HEK293 (cell line): ENCODE results near the gene TMPRSS5.

Experiments used
- CTCF ChIA-PET: fragments of 350-600 bp; formaldehyde crosslinking; extraction: SDS; loops from one replicate; lab custom pipeline; 2021; ENCODE audit warnings: antibody characterized with exemption; lab: Yijun Ruan, JAX
- POLR2A ChIA-PET: fragments of 300-600 bp; formaldehyde crosslinking; extraction: SDS; loops from one replicate; lab custom pipeline; 2020; ENCODE audit warnings: antibody characterized with exemption, inconsistent platforms; lab: Yijun Ruan, JAX
- H3K27ac ChIP-seq: fragments of 200-500 bp; sonication (Bioruptor generic); 2 replicates; pipeline ENCODE4 v1.5.1; 2014; ENCODE audit warnings: low read depth, low read length, control low read depth, inconsistent platforms; ENCODE audit errors: extremely low read depth
- H3K36me3 ChIP-seq, 2 experiments: fragments of 200-500 bp in 1 of 2; sonication (Bioruptor generic) in 1 of 2; 1 replicate in 1 of 2; 2 replicates in 1 of 2; pipeline ENCODE4 v1.5.1; 2014 to 2017; ENCODE audit warnings: inconsistent platforms in 2 of 2, low read length in 2 of 2; ENCODE audit not compliant: control insufficient read depth in 2 of 2, insufficient read depth in 1 of 2
- H3K4me1 ChIP-seq: fragments of 200-500 bp; sonication (Bioruptor generic); 2 replicates; pipeline ENCODE4 v1.5.1; 2014; ENCODE audit warnings: mild to moderate bottlenecking, low read length, inconsistent platforms; ENCODE audit not compliant: control insufficient read depth, insufficient read depth
- H3K4me3 ChIP-seq: 2 replicates; pipeline ENCODE4 v1.5.1; 2011; ENCODE audit warnings: low read depth, mild to moderate bottlenecking, control low read depth, low read length, moderate library complexity
- H3K9me3 ChIP-seq: fragments of 200-500 bp; sonication (Bioruptor generic); 2 replicates; pipeline ENCODE4 v1.5.1; 2014; ENCODE audit warnings: low read depth, low read length, inconsistent platforms; ENCODE audit not compliant: control insufficient read depth, insufficient read depth
- GFI1B ChIP-seq: fragments of 450-650 bp; formaldehyde crosslinking; IDR thresholded peaks from 2 replicates; pipeline ENCODE4 v1.5.1; 2016; ENCODE audit warnings: missing biosample characterization, missing genetic modification characterization
- HOXC10 ChIP-seq: sonication (generic); formaldehyde crosslinking; IDR thresholded peaks from 2 replicates; pipeline ENCODE4 v1.8.1; 2023; ENCODE audit warnings: mild to moderate bottlenecking, missing genetic modification reagents
- HOXD13 ChIP-seq: sonication (generic); formaldehyde crosslinking; IDR thresholded peaks from 2 replicates; pipeline ENCODE4 v1.8.0; 2022; ENCODE audit warnings: missing genetic modification reagents, borderline replicate concordance
- OVOL3 ChIP-seq: fragments of 450-650 bp; formaldehyde crosslinking; IDR thresholded peaks from 2 replicates; pipeline ENCODE4 v1.5.1; 2016; ENCODE audit warnings: missing biosample characterization, missing genetic modification characterization
- PRDM1 ChIP-seq: fragments of 450-650 bp; formaldehyde crosslinking; IDR thresholded peaks from 2 replicates; pipeline ENCODE4; 2016; ENCODE audit warnings: missing biosample characterization, missing genetic modification characterization
- SCRT2 ChIP-seq: fragments of 450-650 bp; formaldehyde crosslinking; IDR thresholded peaks from 2 replicates; pipeline ENCODE4 v1.5.1; 2016; ENCODE audit warnings: missing biosample characterization, missing genetic modification characterization
- TCF7L2 ChIP-seq: IDR thresholded peaks from 2 replicates; pipeline ENCODE4 v1.6.1; 2011; ENCODE audit warnings: low read depth, mild to moderate bottlenecking, inconsistent platforms, low read length, moderate library complexity, borderline replicate concordance
- ZNF138 ChIP-seq: fragments of 450-650 bp; formaldehyde crosslinking; IDR thresholded peaks from 2 replicates; pipeline ENCODE4 v1.5.1; 2016; ENCODE audit warnings: missing biosample characterization, missing genetic modification characterization, borderline replicate concordance
- ZNF140 ChIP-seq: fragments of 450-650 bp; formaldehyde crosslinking; IDR thresholded peaks from 2 replicates; pipeline ENCODE4 v1.5.1; 2016; ENCODE audit warnings: missing biosample characterization, missing genetic modification characterization
- ZNF19 ChIP-seq: fragments of 450-650 bp; formaldehyde crosslinking; IDR thresholded peaks from 2 replicates; pipeline ENCODE4; 2016; ENCODE audit warnings: missing biosample characterization, missing genetic modification characterization, low read depth
- ZNF248 ChIP-seq: fragments of 450-650 bp; formaldehyde crosslinking; IDR thresholded peaks from 2 replicates; pipeline ENCODE4 v1.5.1; 2017; ENCODE audit warnings: missing biosample characterization, missing genetic modification characterization
- ZNF335 ChIP-seq: fragments of 450-650 bp; formaldehyde crosslinking; conservative IDR thresholded peaks from 2 replicates; pipeline ENCODE4 v1.5.1; 2016; ENCODE audit warnings: missing biosample characterization, missing genetic modification characterization
- ZNF558 ChIP-seq: fragments of 450-650 bp; formaldehyde crosslinking; IDR thresholded peaks from 2 replicates; pipeline ENCODE4 v1.5.1; 2016; ENCODE audit warnings: missing biosample characterization, missing genetic modification characterization
- ZNF654 ChIP-seq: fragments of 450-650 bp; formaldehyde crosslinking; IDR thresholded peaks from 2 replicates; pipeline ENCODE4 v1.5.1; 2016; ENCODE audit warnings: low read depth, missing biosample characterization, missing genetic modification characterization
- ZNF660 ChIP-seq: fragments of 450-650 bp; IDR thresholded peaks from 2 replicates; pipeline ENCODE4 v1.5.1; 2018; ENCODE audit warnings: missing biosample characterization, mild to moderate bottlenecking, missing genetic modification characterization
- ZSCAN23 ChIP-seq: fragments of 450-650 bp; formaldehyde crosslinking; IDR thresholded peaks from 2 replicates; pipeline ENCODE4 v1.5.1; 2016; ENCODE audit warnings: missing biosample characterization, missing genetic modification characterization
- TF ChIP-seq, protein P1 (sequence below): fragments of 450-650 bp; formaldehyde crosslinking; IDR thresholded peaks from 2 replicates; pipeline ENCODE4 v1.5.1; 2017; ENCODE audit warnings: missing biosample characterization, missing genetic modification characterization
- TF ChIP-seq, protein P2 (sequence below): fragments of 450-650 bp; formaldehyde crosslinking; IDR thresholded peaks from 2 replicates; pipeline ENCODE4 v1.5.1; 2016; ENCODE audit warnings: missing biosample characterization, missing genetic modification characterization
- TF ChIP-seq, protein P3 (sequence below): fragments of 450-650 bp; formaldehyde crosslinking; IDR thresholded peaks from 2 replicates; pipeline ENCODE4 v1.5.1; 2016; ENCODE audit warnings: missing biosample characterization, missing genetic modification characterization
- TF ChIP-seq, protein P4 (sequence below): fragments of 450-650 bp; formaldehyde crosslinking; IDR thresholded peaks from 2 replicates; pipeline ENCODE4 v1.5.1; 2017; ENCODE audit warnings: missing biosample characterization, mild to moderate bottlenecking, missing genetic modification characterization, moderate library complexity

TMPRSS5 gene

DNA sequence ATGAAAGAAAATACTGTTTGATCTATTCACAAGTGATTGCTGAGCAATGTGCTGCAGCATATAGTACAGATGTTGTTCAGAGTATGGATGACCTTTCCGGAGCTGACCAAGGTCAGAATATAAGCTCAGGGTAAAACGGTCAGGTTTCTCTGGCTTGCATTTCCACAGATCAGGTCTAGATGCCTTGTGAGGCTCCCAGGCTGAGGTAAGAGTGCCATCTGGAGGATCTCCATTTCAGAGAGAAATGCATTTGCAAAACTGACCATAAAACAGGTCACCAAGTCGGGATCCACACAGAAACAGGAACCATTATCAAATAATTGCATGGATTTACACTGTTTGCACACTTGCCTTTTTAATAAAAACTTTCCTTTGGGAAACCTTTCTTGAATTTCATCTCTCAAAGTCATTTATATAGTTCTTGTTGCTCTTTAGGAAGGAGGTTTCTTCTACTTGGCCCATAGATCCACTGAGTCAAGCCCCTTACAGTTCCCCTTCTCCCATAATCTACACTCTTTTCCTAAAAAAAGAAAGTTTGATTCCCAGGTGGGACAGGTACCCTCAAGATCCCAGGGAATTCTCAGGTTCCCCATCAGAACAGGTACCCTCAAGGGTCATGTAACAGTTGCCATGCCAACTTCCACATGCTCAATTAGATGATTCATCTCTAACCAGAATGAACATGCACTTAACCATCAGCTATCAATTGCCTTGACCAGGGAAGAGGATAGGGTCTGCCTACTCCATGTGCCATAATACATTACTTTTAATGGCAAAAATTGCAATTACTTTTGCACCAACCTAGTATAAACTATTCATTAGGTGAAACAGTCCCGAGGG is 25.0 kb upstream of the TMPRSS5 start (continued):
- TF ChIP-seq ZNF138 (tag by site-specific recombination) = no peak
- TF ChIP-seq, protein P1, sequence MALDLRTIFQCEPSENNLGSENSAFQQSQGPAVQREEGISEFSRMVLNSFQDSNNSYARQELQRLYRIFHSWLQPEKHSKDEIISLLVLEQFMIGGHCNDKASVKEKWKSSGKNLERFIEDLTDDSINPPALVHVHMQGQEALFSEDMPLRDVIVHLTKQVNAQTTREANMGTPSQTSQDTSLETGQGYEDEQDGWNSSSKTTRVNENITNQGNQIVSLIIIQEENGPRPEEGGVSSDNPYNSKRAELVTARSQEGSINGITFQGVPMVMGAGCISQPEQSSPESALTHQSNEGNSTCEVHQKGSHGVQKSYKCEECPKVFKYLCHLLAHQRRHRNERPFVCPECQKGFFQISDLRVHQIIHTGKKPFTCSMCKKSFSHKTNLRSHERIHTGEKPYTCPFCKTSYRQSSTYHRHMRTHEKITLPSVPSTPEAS = no peak
- peak; percentile 79 for TF ChIP-seq ZNF654 (tag by site-specific recombination)
- TF ChIP-seq PRDM1 (tag by site-specific recombination) = no peak
- TF ChIP-seq TCF7L2 = no peak
- TF ChIP-seq ZNF140 (tag by site-specific recombination) = no peak
- TF ChIP-seq, protein P2, sequence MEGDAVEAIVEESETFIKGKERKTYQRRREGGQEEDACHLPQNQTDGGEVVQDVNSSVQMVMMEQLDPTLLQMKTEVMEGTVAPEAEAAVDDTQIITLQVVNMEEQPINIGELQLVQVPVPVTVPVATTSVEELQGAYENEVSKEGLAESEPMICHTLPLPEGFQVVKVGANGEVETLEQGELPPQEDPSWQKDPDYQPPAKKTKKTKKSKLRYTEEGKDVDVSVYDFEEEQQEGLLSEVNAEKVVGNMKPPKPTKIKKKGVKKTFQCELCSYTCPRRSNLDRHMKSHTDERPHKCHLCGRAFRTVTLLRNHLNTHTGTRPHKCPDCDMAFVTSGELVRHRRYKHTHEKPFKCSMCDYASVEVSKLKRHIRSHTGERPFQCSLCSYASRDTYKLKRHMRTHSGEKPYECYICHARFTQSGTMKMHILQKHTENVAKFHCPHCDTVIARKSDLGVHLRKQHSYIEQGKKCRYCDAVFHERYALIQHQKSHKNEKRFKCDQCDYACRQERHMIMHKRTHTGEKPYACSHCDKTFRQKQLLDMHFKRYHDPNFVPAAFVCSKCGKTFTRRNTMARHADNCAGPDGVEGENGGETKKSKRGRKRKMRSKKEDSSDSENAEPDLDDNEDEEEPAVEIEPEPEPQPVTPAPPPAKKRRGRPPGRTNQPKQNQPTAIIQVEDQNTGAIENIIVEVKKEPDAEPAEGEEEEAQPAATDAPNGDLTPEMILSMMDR = peak; percentile 72
- no peak for TF ChIP-seq HOXD13 (CRISPR knock-in tag)
- no peak for TF ChIP-seq HOXC10 (CRISPR knock-in tag)
- no peak for TF ChIP-seq OVOL3 (tag by site-specific recombination)
- TF ChIP-seq ZNF660 (tag by site-specific recombination) = peak; percentile 25; the same call in 1 of the 2 replicates
- no peak for TF ChIP-seq ZSCAN23 (tag by site-specific recombination)

DNA sequence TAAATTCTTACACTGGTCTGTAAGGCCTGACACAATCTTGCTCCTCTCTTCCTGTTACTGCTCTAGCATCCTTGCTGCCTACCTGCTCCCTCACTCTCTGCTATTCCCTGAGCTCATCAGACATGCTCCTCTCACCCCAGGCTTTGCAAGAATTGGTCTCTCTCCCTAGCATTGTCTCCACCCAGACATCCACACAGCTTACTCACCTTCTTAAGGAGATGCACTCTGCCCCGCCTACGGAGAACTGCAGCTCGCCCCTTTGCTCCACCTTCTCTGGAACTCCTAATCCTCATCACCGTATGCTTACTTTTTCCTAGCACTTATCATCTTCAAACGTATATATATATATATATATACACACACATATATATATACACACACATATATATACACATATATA is 23.3 kb upstream of the TMPRSS5 start:
- CTCF ChIA-PET = interaction anchor here (0.5 to 5.4 kb wide), 16 partner anchors 16 to 1141 kb away, joined by 3 to 68 read pairs (median 4); no protein-coding TSS in a partner anchor
- H3K4me3 ChIP-seq = no peak overlapping the region
- no peak for TF ChIP-seq ZSCAN23 (tag by site-specific recombination)
- TF ChIP-seq SCRT2 (tag by site-specific recombination) = no peak
- no peaks in the 10 kb centered on the region for H3K9me3 ChIP-seq
- POLR2A ChIA-PET = no interaction called here
- no peaks in the 10 kb centered on the region for H3K4me1 ChIP-seq
- H3K36me3 ChIP-seq = peaks cover 0 to 27% of the 10 kb centered on the region in 2 experiments; a peak in 2 of 3 replicates
- no peak overlapping the region for H3K27ac ChIP-seq

DNA sequence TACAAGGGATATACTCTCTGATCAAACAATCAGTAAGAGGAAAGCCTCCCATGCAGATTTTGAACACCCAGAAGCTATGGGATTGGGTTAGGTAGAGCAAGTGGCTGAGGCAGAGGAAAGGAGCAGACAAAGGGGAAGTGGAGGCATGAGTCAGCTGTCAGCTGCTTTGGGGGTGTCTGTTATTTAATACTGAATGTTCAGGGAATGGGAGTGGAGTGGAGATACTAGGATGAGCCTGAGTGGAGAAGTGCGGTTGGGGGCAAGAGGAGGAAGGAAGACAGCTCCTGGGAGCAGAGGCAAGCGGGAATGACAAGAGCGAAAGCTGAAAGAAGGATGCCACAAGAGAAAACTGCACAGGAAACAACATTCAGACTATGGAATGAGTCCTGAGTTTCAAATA is 22.7 kb upstream of the TMPRSS5 start:
- Histone ChIP-seq H3K27ac (no peak overlapping the region), H3K4me1 (no peaks in the 10 kb centered on the region), H3K4me3 (no peak overlapping the region), H3K9me3 (no peaks in the 10 kb centered on the region), H3K36me3 (peaks cover 0 to 21% of the 10 kb centered on the region in 2 experiments; a peak in 2 of 3 replicates)
- ChIA-PET POLR2A (no interaction called here), CTCF (interaction anchor here (0.5 to 5.4 kb wide), 10 partner anchors 10 to 436 kb away, joined by 3 to 68 read pairs (median 4); no protein-coding TSS in a partner anchor)
- TF ChIP-seq, protein P3, sequence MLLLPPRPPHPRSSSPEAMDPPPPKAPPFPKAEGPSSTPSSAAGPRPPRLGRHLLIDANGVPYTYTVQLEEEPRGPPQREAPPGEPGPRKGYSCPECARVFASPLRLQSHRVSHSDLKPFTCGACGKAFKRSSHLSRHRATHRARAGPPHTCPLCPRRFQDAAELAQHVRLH = no peak
- TF ChIP-seq ZNF19 (tag by site-specific recombination) (no peak), ZNF558 (tag by site-specific recombination) (no peak), ZNF335 (tag by site-specific recombination) (no peak), GFI1B (tag by site-specific recombination) (no peak), ZNF248 (tag by site-specific recombination) (no peak)
- TF ChIP-seq, protein P4, sequence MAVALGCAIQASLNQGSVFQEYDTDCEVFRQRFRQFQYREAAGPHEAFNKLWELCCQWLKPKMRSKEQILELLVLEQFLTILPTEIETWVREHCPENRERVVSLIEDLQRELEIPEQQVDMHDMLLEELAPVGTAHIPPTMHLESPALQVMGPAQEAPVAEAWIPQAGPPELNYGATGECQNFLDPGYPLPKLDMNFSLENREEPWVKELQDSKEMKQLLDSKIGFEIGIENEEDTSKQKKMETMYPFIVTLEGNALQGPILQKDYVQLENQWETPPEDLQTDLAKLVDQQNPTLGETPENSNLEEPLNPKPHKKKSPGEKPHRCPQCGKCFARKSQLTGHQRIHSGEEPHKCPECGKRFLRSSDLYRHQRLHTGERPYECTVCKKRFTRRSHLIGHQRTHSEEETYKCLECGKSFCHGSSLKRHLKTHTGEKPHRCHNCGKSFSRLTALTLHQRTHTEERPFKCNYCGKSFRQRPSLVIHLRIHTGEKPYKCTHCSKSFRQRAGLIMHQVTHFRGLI (tag by site-specific recombination) = no peak
